NT2/D1 (cell line): Measurements from ENCODE around the gene SRPRB.

Experiments used
- SUZ12 ChIP-seq: IDR thresholded peaks from 2 replicates; pipeline ENCODE4 v1.6.1; 2011; ENCODE audit not compliant: insufficient read length, insufficient read depth; ENCODE audit errors: extremely low read depth
- YY1 ChIP-seq: IDR thresholded peaks from 2 replicates; pipeline ENCODE4 v1.6.1; 2011; ENCODE audit not compliant: insufficient read length, insufficient read depth

GRCh38 chr3:133860519-133860918 lies 54.9 kb downstream of the SRPRB start:
- TF ChIP-seq SUZ12 = no peak
- TF ChIP-seq YY1 = no peak
